ENCODE data around the gene AFTPH.

DNA sequence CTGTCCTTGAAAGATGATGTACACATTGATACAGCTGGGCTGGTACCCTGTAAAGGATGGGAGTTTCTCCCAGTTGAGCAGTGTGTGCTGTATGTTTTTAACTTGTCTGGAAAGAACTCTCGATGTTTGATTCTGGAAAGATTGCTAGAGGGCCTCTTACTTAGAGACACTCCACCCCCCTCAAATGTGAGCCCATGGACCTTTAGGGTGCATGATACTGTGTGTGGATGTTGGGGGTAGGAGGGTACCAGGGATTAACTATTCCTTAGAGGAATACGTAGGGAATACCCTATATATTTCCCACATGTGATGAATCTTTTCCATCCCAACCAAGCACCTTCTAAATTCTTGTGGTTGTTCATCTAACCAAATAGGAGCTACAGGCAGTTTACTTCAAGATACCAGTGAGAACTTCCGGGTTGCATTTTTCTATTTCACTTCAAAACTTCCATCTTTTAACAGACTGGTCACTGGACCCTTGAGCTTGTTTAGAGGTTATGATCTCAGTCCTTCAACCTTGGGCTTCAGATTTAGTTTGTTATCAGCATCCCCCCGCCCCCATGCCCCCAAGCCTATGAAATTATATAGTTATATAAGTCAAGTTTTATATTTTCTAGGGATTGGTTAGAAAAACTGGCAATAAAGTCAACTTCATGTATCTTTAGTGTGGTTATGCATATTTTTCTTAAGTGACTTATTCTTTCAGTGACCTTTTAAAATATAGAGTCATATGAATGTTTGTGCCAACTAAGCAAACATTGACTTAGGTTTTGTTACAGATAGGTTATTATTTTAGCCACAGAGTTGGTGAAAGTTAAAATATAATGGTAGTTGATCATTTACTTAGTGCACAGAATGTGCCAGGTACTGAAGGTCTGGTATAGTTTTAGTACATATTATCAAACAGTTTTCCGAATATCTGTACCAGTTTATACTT is 18.2 kb downstream of the AFTPH start:
- TF ChIP-seq, protein P1, sequence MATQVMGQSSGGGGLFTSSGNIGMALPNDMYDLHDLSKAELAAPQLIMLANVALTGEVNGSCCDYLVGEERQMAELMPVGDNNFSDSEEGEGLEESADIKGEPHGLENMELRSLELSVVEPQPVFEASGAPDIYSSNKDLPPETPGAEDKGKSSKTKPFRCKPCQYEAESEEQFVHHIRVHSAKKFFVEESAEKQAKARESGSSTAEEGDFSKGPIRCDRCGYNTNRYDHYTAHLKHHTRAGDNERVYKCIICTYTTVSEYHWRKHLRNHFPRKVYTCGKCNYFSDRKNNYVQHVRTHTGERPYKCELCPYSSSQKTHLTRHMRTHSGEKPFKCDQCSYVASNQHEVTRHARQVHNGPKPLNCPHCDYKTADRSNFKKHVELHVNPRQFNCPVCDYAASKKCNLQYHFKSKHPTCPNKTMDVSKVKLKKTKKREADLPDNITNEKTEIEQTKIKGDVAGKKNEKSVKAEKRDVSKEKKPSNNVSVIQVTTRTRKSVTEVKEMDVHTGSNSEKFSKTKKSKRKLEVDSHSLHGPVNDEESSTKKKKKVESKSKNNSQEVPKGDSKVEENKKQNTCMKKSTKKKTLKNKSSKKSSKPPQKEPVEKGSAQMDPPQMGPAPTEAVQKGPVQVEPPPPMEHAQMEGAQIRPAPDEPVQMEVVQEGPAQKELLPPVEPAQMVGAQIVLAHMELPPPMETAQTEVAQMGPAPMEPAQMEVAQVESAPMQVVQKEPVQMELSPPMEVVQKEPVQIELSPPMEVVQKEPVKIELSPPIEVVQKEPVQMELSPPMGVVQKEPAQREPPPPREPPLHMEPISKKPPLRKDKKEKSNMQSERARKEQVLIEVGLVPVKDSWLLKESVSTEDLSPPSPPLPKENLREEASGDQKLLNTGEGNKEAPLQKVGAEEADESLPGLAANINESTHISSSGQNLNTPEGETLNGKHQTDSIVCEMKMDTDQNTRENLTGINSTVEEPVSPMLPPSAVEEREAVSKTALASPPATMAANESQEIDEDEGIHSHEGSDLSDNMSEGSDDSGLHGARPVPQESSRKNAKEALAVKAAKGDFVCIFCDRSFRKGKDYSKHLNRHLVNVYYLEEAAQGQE (IDR thresholded peaks at IDR 0.05; ENCODE audit: low read depth, low read length), result no peak
- TF ChIP-seq, protein P2, sequence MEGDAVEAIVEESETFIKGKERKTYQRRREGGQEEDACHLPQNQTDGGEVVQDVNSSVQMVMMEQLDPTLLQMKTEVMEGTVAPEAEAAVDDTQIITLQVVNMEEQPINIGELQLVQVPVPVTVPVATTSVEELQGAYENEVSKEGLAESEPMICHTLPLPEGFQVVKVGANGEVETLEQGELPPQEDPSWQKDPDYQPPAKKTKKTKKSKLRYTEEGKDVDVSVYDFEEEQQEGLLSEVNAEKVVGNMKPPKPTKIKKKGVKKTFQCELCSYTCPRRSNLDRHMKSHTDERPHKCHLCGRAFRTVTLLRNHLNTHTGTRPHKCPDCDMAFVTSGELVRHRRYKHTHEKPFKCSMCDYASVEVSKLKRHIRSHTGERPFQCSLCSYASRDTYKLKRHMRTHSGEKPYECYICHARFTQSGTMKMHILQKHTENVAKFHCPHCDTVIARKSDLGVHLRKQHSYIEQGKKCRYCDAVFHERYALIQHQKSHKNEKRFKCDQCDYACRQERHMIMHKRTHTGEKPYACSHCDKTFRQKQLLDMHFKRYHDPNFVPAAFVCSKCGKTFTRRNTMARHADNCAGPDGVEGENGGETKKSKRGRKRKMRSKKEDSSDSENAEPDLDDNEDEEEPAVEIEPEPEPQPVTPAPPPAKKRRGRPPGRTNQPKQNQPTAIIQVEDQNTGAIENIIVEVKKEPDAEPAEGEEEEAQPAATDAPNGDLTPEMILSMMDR (IDR thresholded peaks at IDR 0.05), result no peak
